IPS-18c (cell line): Measurements from ENCODE around the gene CPNE5.

Experiments
- H3K4me3 ChIP-seq: 2 replicates; pipeline ENCODE4 v1.7.0; 2013; ENCODE audit warnings: low read depth, mild to moderate bottlenecking, low read length, moderate library complexity; ENCODE audit not compliant: insufficient read depth
- H3K9me3 ChIP-seq: one replicate; pipeline ENCODE4 v1.6.1; 2013; ENCODE audit warnings: mild to moderate bottlenecking, low read length, moderate library complexity; ENCODE audit not compliant: control insufficient read depth, insufficient read depth

The CPNE5 gene

GRCh38 chr6:36698196-36698595, 141.0 kb downstream of the CPNE5 start:
- H3K9me3 ChIP-seq = no peaks in the 10 kb centered on the region
- H3K4me3 ChIP-seq = no peak overlapping the region

- Histone ChIP-seq H3K9me3 (no peaks in the 10 kb centered on the region), H3K4me3 (no peak within 1 kb of the TSS)
Measured at GRCh38 chr6:36697481-36697903, 141.8 kb downstream of the CPNE5 start, which contains the start of gene RAB44. TSS of gene RAB44 (plus strand) at chr6:36697826. CDS start at chr6:36704236, 6,410 bp downstream.

- Histone ChIP-seq H3K9me3 (no peaks in the 10 kb centered on the region), H3K4me3 (no peak overlapping the region)
Measured at GRCh38 chr6:36695414-36695813, 143.8 kb downstream of the CPNE5 start.

- H3K4me3 ChIP-seq = no peak overlapping the region
- H3K9me3 ChIP-seq = no peaks in the 10 kb centered on the region
Measured at GRCh38 chr6:36694616-36695015, 144.6 kb downstream of the CPNE5 start.

GRCh38 chr6:36692861-36693702, 146.2 kb downstream of the CPNE5 start:
- no peak overlapping the region for H3K4me3 ChIP-seq
- no peaks in the 10 kb centered on the region for H3K9me3 ChIP-seq

DNA sequence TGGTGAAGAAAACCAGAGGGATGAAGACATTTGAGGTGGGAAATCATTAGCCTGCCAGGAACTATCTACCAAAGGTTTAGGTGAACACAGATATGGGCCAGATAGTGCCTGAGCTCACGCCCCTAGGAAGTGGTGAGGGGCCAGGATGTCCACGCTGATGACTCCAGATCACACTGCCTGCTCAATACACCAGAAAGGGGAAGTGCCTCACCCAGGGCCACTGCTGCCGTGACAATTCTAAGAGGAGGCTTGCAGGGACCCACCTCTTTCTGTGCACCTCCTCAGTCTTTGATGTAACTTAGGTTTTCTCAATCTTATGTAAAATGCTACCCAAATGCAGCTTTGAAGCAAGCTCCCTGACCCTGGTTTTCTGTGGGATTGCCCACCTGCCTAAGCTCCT, 147.0 kb downstream of the CPNE5 start:
- H3K4me3 ChIP-seq = no peak overlapping the region
- no peaks in the 10 kb centered on the region for H3K9me3 ChIP-seq

DNA sequence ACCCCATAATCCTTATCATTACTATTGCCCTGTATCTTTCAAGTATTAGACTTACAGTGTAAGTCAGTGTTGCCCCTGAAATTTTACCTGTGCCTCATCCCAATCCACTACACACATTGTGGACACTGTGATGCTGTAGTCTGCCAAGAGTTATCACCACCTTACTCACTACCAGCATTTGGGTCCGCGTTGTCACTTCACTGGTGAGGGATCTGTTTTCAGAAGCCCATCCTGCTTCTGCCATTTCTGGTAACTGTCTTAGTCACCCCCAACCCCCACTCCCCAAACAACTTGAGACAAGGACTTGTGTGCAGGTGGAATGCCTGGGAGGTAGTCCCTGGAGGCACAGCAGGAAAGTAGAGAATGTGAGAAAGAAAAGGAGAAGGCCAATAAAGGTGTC, 147.6 kb downstream of the CPNE5 start:
- no peaks in the 10 kb centered on the region for H3K9me3 ChIP-seq
- no peak overlapping the region for H3K4me3 ChIP-seq

DNA sequence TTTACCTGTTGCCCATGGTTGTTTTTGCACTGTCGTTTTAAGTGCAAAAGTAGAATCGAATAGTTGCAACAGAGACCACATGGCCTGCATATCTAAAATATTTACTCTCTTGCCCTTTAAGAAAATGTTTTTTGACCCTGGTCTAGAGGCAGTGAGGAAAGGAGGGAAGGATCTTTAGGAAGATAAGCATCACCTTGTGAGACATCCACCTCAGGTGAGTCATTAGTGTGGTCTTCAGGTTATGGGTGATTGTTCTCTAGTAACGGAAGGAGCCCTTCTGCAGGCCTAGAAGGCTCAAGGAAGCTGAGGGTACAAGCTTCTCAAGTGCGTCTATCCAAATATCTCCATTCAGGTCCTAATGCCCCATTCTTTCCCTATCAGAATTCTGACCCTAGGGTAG, 148.2 kb downstream of the CPNE5 start:
- Histone ChIP-seq H3K4me3 (no peak overlapping the region), H3K9me3 (no peaks in the 10 kb centered on the region)
